NB4 (cell line): ENCODE results near the gene TAAR1.

Experiments
- CTCF ChIP-seq: IDR thresholded peaks from one replicate; pipeline ENCODE4 v1.5.1; 2012; ENCODE audit warnings: low read depth, low read length
- MAX ChIP-seq: IDR thresholded peaks from 2 replicates; pipeline ENCODE4 v1.6.1; 2011; ENCODE audit warnings: low read depth, low read length
- MYC ChIP-seq: IDR thresholded peaks from 2 replicates; pipeline ENCODE4 v1.6.1; 2011; ENCODE audit warnings: low read depth, low read length
- POLR2A ChIP-seq: IDR thresholded peaks from 2 replicates; pipeline ENCODE4 v1.6.1; 2011; ENCODE audit warnings: mild to moderate bottlenecking; ENCODE audit not compliant: insufficient read length; ENCODE audit errors: extremely low read depth

- no peak for TF ChIP-seq CTCF
- TF ChIP-seq POLR2A: no peak
- no peak for TF ChIP-seq MAX
- TF ChIP-seq MYC: no peak
Observed at GRCh38 chr6:132659082-132659481, at the start of gene TAAR1.
